Common myeloid progenitor, CD34-positive (primary cell): ENCODE results near the gene TNFAIP8L1.

ENCODE experiments used
- CTCF ChIA-PET: fragments of 350-600 bp; sonication (Branson Sonifier 250); formaldehyde crosslinking; loops from one replicate; lab custom pipeline; 2021; ENCODE audit warnings: antibody characterized with exemption; lab: Charles Lee
- POLR2A ChIA-PET: fragments of 350-600 bp; sonication (Branson Sonifier 250); formaldehyde crosslinking; loops from one replicate; lab custom pipeline; 2021; ENCODE audit warnings: antibody characterized with exemption; lab: Charles Lee
- DNase-seq, 3 donors: peaks; one replicate each; pipeline versions ENCODE4 v3.0.0 to v3.0.0-alpha.2; 2013
- H3K27ac ChIP-seq, 2 experiments: 1 replicate in 1 of 2; 2 replicates in 1 of 2; pipeline ENCODE4 v1.7.0; 2013; ENCODE audit warnings: inconsistent platforms in 2 of 2, low read length in 2 of 2, mild to moderate bottlenecking in 2 of 2, low read depth in 1 of 2, moderate library complexity in 1 of 2; ENCODE audit not compliant: severe bottlenecking in 2 of 2, insufficient read depth in 1 of 2, poor library complexity in 1 of 2
- H3K27me3 ChIP-seq, 5 experiments: replicated peaks in 2 of 5; 1 replicate in 3 of 5; 2 replicates in 2 of 5; pipeline versions ENCODE4 v1.6.1 to v1.7.0; 2013; ENCODE audit warnings: low read length in 4 of 5, mild to moderate bottlenecking in 2 of 5, moderate library complexity in 2 of 5, inconsistent platforms in 1 of 5; ENCODE audit not compliant: insufficient read depth in 5 of 5, control insufficient read depth in 4 of 5
- H3K36me3 ChIP-seq, 4 experiments: 1 replicate in 2 of 4; 2 replicates in 2 of 4; pipeline versions ENCODE4 v1.6.1 to v1.7.0; 2013; ENCODE audit warnings: low read length in 3 of 4, control low read depth in 1 of 4, mild to moderate bottlenecking in 1 of 4; ENCODE audit not compliant: control insufficient read depth in 4 of 4, insufficient read depth in 4 of 4
- H3K4me1 ChIP-seq, 4 experiments: 1 replicate in 3 of 4; 2 replicates in 1 of 4; pipeline versions ENCODE4 v1.6.1 to v1.7.1; 2013; ENCODE audit warnings: low read length in 3 of 4, mild to moderate bottlenecking in 3 of 4, control low read depth in 1 of 4, inconsistent platforms in 1 of 4, moderate library complexity in 1 of 4; ENCODE audit not compliant: control insufficient read depth in 4 of 4, insufficient read depth in 4 of 4; ENCODE audit errors: control extremely low read depth in 1 of 4
- H3K4me3 ChIP-seq, 7 experiments: 1 replicate in 4 of 7; 2 replicates in 3 of 7; pipeline versions ENCODE4 v1.5.1 to v1.7.0; 2013; ENCODE audit warnings: mild to moderate bottlenecking in 7 of 7, low read length in 6 of 7, moderate library complexity in 6 of 7, inconsistent platforms in 2 of 7, low read depth in 2 of 7, control low read depth in 1 of 7; ENCODE audit not compliant: insufficient read depth in 4 of 7, control insufficient read depth in 1 of 7; ENCODE audit errors: extremely low read depth in 1 of 7
- H3K9me3 ChIP-seq, 5 experiments: 1 replicate in 4 of 5; 2 replicates in 1 of 5; pipeline versions ENCODE4 v1.6.1 to v1.7.1; 2013; ENCODE audit warnings: low read length in 4 of 5, mild to moderate bottlenecking in 2 of 5, inconsistent platforms in 1 of 5, low read depth in 1 of 5, moderate library complexity in 1 of 5; ENCODE audit not compliant: control insufficient read depth in 4 of 5, insufficient read depth in 2 of 5; ENCODE audit errors: control extremely low read depth in 1 of 5
- WGBS: methylation state at CpG from one replicate; pipeline ENCODE4 v1.1.5; 2013; ENCODE audit not compliant: insufficient coverage; 5-methylcytosine and 5-hydroxymethylcytosine counted together

The TNFAIP8L1 gene

GRCh38 chr19:4600082-4600481, 39.2 kb upstream of the TNFAIP8L1 start:
- H3K27me3 ChIP-seq = peaks cover 0 to 29% (median 7%) of the 10 kb centered on the region in 5 experiments
- no peak for DNase-seq
- ChIA-PET POLR2A (no interaction called here), CTCF (interaction anchor here (1.2 to 6.9 kb wide), 3 partner anchors 8 to 36 kb away, joined by 3 to 32 read pairs (median 4); no protein-coding TSS in a partner anchor)
- H3K9me3 ChIP-seq = no peaks in the 10 kb centered on the region
- no peaks in the 10 kb centered on the region for H3K36me3 ChIP-seq
- WGBS = 99% methylated on average over 8 of the region's 10 CpGs
- peaks cover 0 to 17% (median 15%) of the 10 kb centered on the region in 4 experiments for H3K4me1 ChIP-seq
- H3K4me3 ChIP-seq = no peak overlapping the region
- H3K27ac ChIP-seq = no peak overlapping the region

- H3K36me3 ChIP-seq = no peaks in the 10 kb centered on the region
- H3K27me3 ChIP-seq = peaks cover 0 to 22% (median 7%) of the 10 kb centered on the region in 5 experiments
- no peak for DNase-seq
- H3K4me1 ChIP-seq = peaks cover 0 to 17% (median 15%) of the 10 kb centered on the region in 4 experiments
- WGBS = 92% methylated on average over 5 of the region's 5 CpGs
- H3K4me3 ChIP-seq = no peak overlapping the region
- no peak overlapping the region for H3K27ac ChIP-seq
- H3K9me3 ChIP-seq = no peaks in the 10 kb centered on the region
- ChIA-PET CTCF (interaction anchor here (1.5 to 6.9 kb wide), 2 partner anchors 33 to 36 kb away, joined by 3 to 32 read pairs; no protein-coding TSS in a partner anchor), POLR2A (no interaction called here)
Observed at GRCh38 chr19:4600893-4601292, 38.4 kb upstream of the TNFAIP8L1 start.

- H3K9me3 ChIP-seq = no peaks in the 10 kb centered on the region
- H3K36me3 ChIP-seq = no peaks in the 10 kb centered on the region
- H3K27me3 ChIP-seq = peaks cover 0 to 15% (median 2%) of the 10 kb centered on the region in 5 experiments
- DNase-seq = no peak
- 92% methylated on average over 5 of the region's 5 CpGs for WGBS
- no peak overlapping the region for H3K4me3 ChIP-seq
- no peak overlapping the region for H3K27ac ChIP-seq
- ChIA-PET CTCF (no interaction called here), POLR2A (no interaction called here)
- peaks cover 0 to 19% (median 16%) of the 10 kb centered on the region in 4 experiments for H3K4me1 ChIP-seq
Observed at GRCh38 chr19:4602173-4602788, 37.0 kb upstream of the TNFAIP8L1 start.

GRCh38 chr19:4602915-4603314, 36.4 kb upstream of the TNFAIP8L1 start:
- no peak overlapping the region for H3K4me3 ChIP-seq
- no peak for DNase-seq
- H3K9me3 ChIP-seq = no peaks in the 10 kb centered on the region
- peaks cover 0 to 14% (median 0%) of the 10 kb centered on the region in 5 experiments for H3K27me3 ChIP-seq
- ChIA-PET CTCF (no interaction called here), POLR2A (no interaction called here)
- peaks cover 0 to 16% (median 13%) of the 10 kb centered on the region in 4 experiments for H3K4me1 ChIP-seq
- 94% methylated on average over 1 of the region's 1 CpG for WGBS
- no peak overlapping the region for H3K27ac ChIP-seq
- H3K36me3 ChIP-seq = no peaks in the 10 kb centered on the region

GRCh38 chr19:4604912-4605311, 34.4 kb upstream of the TNFAIP8L1 start:
- Histone ChIP-seq H3K27me3 (peaks cover 0 to 14% (median 0%) of the 10 kb centered on the region in 5 experiments), H3K36me3 (no peaks in the 10 kb centered on the region), H3K4me3 (no peak overlapping the region), H3K4me1 (peaks cover 0 to 9% (median 8%) of the 10 kb centered on the region in 4 experiments), H3K9me3 (no peaks in the 10 kb centered on the region), H3K27ac (no peak overlapping the region)
- POLR2A ChIA-PET = no interaction called here
- DNase-seq = no peak
- CTCF ChIA-PET = interaction anchor here (0.6 to 1.9 kb wide), 4 partner anchors 12 to 370 kb away, joined by 4 to 7 read pairs (median 4); no protein-coding TSS in a partner anchor
- 91% methylated on average over 4 of the region's 6 CpGs for WGBS

GRCh38 chr19:4606181-4606580, 33.1 kb upstream of the TNFAIP8L1 start:
- Histone ChIP-seq H3K36me3 (no peaks in the 10 kb centered on the region), H3K9me3 (no peaks in the 10 kb centered on the region), H3K27ac (no peak overlapping the region), H3K27me3 (peaks cover 0 to 14% (median 0%) of the 10 kb centered on the region in 5 experiments), H3K4me3 (no peak overlapping the region), H3K4me1 (peaks cover 0 to 16% (median 15%) of the 10 kb centered on the region in 4 experiments)
- ChIA-PET CTCF (interaction anchor here (1.1 to 1.6 kb wide), 3 partner anchors 13 to 28 kb away, joined by 3 read pairs; no protein-coding TSS in a partner anchor), POLR2A (no interaction called here)
- 86% methylated on average over 1 of the region's 5 CpGs for WGBS
- DNase-seq = no peak
